Mesenteric fat pad (tissue), 1 donor: ENCODE results near the gene CYB5RL. TPM values are rescaled to one million over a fixed set of nuclear protein-coding genes. Genes with fewer than 3 reads are reported as not detected.
"Not testable (repeated sequence)": the region's sequence is repeated elsewhere in the genome, so short reads cannot be mapped to it uniquely, and the experiment has no call there.

Source experiments
- DNase-seq: peaks from one replicate; pipeline ENCODE4 v3.0.0-alpha.2; 2020; ENCODE audit warnings: low spot score
- total RNA-seq: library from RNA; stranded (reverse); fragmentation: NEBNext Ultra II Directional; extraction: Animal tissue kit (Norgen Biotek cat#: 25700); gene quantifications from one replicate; pipeline ENCODE4 v1.2.1, GENCODE V29; 2021
- donor health status: DM: yes; HTN: yes; CAD: no.

Gene CYB5RL
- total RNA-seq, 1 donor from 2014 or later = 5.2 TPM

GRCh38 chr1:54188291-54188690 is 11.5 kb downstream of the CYB5RL start:
- no peak for DNase-seq

- DNase-seq = no peak
Measured at GRCh38 chr1:54186056-54186455, 13.8 kb downstream of the CYB5RL start.

GRCh38 chr1:54180701-54181360 is 19.0 kb downstream of the CYB5RL start:
- no peak for DNase-seq

- no peak for DNase-seq
Measured at GRCh38 chr1:54178296-54179070, 21.3 kb downstream of the CYB5RL start.

GRCh38 chr1:54177726-54178125 is 22.1 kb downstream of the CYB5RL start:
- no peak for DNase-seq

- DNase-seq = no peak
Measured at GRCh38 chr1:54176621-54177327, 23.1 kb downstream of the CYB5RL start.

- DNase-seq = no peak
Measured at GRCh38 chr1:54174106-54174505, 25.7 kb downstream of the CYB5RL start.

GRCh38 chr1:54173681-54174080 is 26.1 kb downstream of the CYB5RL start:
- no peak for DNase-seq

GRCh38 chr1:54172614-54173599 is 26.9 kb downstream of the CYB5RL start:
- DNase-seq = no peak

GRCh38 chr1:54171606-54172005 is 28.2 kb downstream of the CYB5RL start:
- no peak for DNase-seq

- DNase-seq = no peak
Measured at GRCh38 chr1:54171016-54171415, 28.8 kb downstream of the CYB5RL start.

- no peak for DNase-seq
Measured at GRCh38 chr1:54169068-54169467, 30.8 kb downstream of the CYB5RL start.

- no peak for DNase-seq
Measured at GRCh38 chr1:54168206-54168965, 31.4 kb downstream of the CYB5RL start.

GRCh38 chr1:54167422-54168139 is 32.2 kb downstream of the CYB5RL start:
- DNase-seq = no peak

GRCh38 chr1:54166357-54166756 is 33.5 kb downstream of the CYB5RL start:
- DNase-seq = not testable (repeated sequence)

- DNase-seq = no peak
Measured at GRCh38 chr1:54165146-54165545, 34.7 kb downstream of the CYB5RL start.

GRCh38 chr1:54163573-54163972 is 36.3 kb downstream of the CYB5RL start:
- no peak for DNase-seq

- DNase-seq = no peak
Measured at GRCh38 chr1:54163051-54163450, 36.8 kb downstream of the CYB5RL start.

- no peak for DNase-seq
Measured at GRCh38 chr1:54161495-54162168, 38.2 kb downstream of the CYB5RL start.
